Breast epithelium (tissue), 3 donors: ENCODE measurements around the gene AGAP1.

Experiments used
- POLR2A ChIP-seq: fragments of 450-650 bp; IDR thresholded peaks from one replicate; pipeline ENCODE4 v1.6.1; 2016; ENCODE audit warnings: antibody characterized with exemption, mild to moderate bottlenecking, moderate library complexity
- TF ChIP-seq, protein P1 (sequence below), 3 donors: fragments of 450-650 bp; IDR thresholded peaks; one replicate each; pipeline ENCODE4 v1.5.1; 2016 to 2017; ENCODE audit warnings: antibody characterized with exemption in 3 of 3, mild to moderate bottlenecking in 3 of 3, moderate library complexity in 3 of 3

DNA sequence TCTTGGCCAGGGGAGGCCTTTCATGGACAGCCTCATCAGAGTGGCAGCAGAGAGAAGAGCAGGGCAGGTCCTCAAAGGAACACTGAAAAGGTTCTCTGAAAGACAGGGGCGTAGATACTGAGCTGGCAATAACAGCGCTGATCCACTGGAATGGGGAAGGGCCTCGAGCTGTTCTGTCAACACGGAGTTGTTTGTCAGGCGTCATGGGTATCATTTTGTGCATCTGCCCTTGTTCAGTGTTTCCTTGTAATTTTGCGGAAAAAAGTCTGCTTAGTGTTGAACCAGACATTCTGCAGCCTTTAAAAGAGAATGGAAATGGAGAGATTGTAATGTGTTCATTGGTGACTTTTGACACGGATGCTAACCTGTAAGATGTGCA lies 21.5 kb downstream of the AGAP1 start:
- TF ChIP-seq, protein P1, sequence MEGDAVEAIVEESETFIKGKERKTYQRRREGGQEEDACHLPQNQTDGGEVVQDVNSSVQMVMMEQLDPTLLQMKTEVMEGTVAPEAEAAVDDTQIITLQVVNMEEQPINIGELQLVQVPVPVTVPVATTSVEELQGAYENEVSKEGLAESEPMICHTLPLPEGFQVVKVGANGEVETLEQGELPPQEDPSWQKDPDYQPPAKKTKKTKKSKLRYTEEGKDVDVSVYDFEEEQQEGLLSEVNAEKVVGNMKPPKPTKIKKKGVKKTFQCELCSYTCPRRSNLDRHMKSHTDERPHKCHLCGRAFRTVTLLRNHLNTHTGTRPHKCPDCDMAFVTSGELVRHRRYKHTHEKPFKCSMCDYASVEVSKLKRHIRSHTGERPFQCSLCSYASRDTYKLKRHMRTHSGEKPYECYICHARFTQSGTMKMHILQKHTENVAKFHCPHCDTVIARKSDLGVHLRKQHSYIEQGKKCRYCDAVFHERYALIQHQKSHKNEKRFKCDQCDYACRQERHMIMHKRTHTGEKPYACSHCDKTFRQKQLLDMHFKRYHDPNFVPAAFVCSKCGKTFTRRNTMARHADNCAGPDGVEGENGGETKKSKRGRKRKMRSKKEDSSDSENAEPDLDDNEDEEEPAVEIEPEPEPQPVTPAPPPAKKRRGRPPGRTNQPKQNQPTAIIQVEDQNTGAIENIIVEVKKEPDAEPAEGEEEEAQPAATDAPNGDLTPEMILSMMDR (IDR thresholded peaks at IDR 0.05), result no peak
- no peak for TF ChIP-seq POLR2A
